Measurements from ENCODE around the gene CNTNAP2. TPM values are rescaled to one million over a fixed set of nuclear protein-coding genes. Genes with fewer than 3 reads are reported as not detected.

The CNTNAP2 gene
- polyA plus RNA-seq, 1 experiment: not detected

GRCh38 chr7:146865696-146866095 lies 749.1 kb downstream of the CNTNAP2 start:
- no peaks in the 10 kb centered on the region for H3K36me3 ChIP-seq (ENCODE audit: control insufficient read depth, insufficient read depth, low read length)
- H3K4me3 ChIP-seq (ENCODE audit: low read depth, low read length): no peak overlapping the region
- CTCF ChIA-PET: no interaction called here
- POLR2A ChIA-PET: no interaction called here
- H3K27me3 ChIP-seq (ENCODE audit: control insufficient read depth, insufficient read depth, low read length): no peaks in the 10 kb centered on the region
- TF ChIP-seq, protein P1, sequence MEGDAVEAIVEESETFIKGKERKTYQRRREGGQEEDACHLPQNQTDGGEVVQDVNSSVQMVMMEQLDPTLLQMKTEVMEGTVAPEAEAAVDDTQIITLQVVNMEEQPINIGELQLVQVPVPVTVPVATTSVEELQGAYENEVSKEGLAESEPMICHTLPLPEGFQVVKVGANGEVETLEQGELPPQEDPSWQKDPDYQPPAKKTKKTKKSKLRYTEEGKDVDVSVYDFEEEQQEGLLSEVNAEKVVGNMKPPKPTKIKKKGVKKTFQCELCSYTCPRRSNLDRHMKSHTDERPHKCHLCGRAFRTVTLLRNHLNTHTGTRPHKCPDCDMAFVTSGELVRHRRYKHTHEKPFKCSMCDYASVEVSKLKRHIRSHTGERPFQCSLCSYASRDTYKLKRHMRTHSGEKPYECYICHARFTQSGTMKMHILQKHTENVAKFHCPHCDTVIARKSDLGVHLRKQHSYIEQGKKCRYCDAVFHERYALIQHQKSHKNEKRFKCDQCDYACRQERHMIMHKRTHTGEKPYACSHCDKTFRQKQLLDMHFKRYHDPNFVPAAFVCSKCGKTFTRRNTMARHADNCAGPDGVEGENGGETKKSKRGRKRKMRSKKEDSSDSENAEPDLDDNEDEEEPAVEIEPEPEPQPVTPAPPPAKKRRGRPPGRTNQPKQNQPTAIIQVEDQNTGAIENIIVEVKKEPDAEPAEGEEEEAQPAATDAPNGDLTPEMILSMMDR (IDR thresholded peaks at IDR 0.05; ENCODE audit: insufficient read depth, low read depth, low read length): no peak
- DNase-seq (ENCODE audit: low read depth): no peak

- no peak for DNase-seq (ENCODE audit: low read depth)
- H3K4me3 ChIP-seq (ENCODE audit: low read depth, low read length): no peak overlapping the region
- H3K36me3 ChIP-seq (ENCODE audit: control insufficient read depth, insufficient read depth, low read length): no peaks in the 10 kb centered on the region
- H3K27me3 ChIP-seq (ENCODE audit: control insufficient read depth, insufficient read depth, low read length): no peaks in the 10 kb centered on the region
- TF ChIP-seq, protein P1 (IDR thresholded peaks at IDR 0.05; ENCODE audit: insufficient read depth, low read depth, low read length): no peak
- ChIA-PET POLR2A (no interaction called here), CTCF (no interaction called here)
Observed at GRCh38 chr7:146874722-146875121, 758.1 kb downstream of the CNTNAP2 start.

DNA sequence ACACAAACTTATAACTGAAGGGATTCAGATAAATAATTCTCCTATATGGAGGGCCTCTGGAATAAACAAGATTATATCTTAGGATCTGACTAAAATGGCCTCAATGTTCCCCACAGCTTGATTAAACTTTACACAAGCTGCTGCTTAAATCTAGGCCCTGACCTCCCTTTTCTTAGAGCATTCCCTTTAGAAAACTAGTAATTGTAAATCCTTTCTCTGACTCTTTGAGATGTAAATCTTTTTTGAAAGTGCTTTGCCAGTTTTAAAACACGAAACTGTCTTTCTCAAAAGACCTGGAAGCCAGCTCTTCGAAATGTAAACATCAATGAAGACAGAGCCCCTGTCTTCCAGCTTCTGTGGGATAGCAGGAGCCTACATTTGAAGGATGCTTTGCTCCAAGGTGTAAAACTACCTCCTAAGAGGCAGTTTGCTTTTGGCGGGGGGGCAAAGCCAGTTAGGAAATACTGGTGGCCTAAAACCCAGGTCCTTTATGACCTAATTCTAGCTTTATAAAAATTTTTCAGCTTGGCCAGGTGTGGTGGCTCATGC lies 758.7 kb downstream of the CNTNAP2 start:
- ChIA-PET POLR2A (no interaction called here), CTCF (no interaction called here)
- no peak for DNase-seq (ENCODE audit: low read depth)
- Histone ChIP-seq H3K4me3 (ENCODE audit: low read depth, low read length) (no peak overlapping the region), H3K36me3 (ENCODE audit: control insufficient read depth, insufficient read depth, low read length) (no peaks in the 10 kb centered on the region), H3K27me3 (ENCODE audit: control insufficient read depth, insufficient read depth, low read length) (no peaks in the 10 kb centered on the region)
- TF ChIP-seq, protein P1 (IDR thresholded peaks at IDR 0.05; ENCODE audit: insufficient read depth, low read depth, low read length): no peak

DNA sequence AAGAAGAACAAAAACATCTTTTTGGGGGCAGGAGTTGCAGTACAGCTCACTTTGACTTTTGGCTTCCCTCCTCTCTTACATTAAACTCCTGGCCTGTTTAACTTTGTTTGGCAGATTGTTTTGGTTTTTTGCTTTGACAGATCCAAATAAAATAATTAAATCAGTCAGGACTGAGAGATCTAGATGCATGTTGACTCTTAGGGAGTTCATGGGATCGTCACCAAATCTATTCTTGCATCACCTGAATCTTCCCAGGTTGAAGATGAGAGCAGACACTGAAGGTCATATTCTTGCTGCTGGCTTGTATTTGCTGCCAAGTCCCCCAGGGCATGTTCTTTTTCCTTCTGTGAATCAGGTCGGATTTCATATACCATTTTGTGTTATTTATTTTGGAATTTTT lies 759.4 kb downstream of the CNTNAP2 start:
- DNase-seq (ENCODE audit: low read depth): no peak
- Histone ChIP-seq H3K27me3 (ENCODE audit: control insufficient read depth, insufficient read depth, low read length) (no peaks in the 10 kb centered on the region), H3K36me3 (ENCODE audit: control insufficient read depth, insufficient read depth, low read length) (no peaks in the 10 kb centered on the region), H3K4me3 (ENCODE audit: low read depth, low read length) (no peak overlapping the region)
- CTCF ChIA-PET: no interaction called here
- TF ChIP-seq, protein P1 (IDR thresholded peaks at IDR 0.05; ENCODE audit: insufficient read depth, low read depth, low read length): no peak
- POLR2A ChIA-PET: no interaction called here

GRCh38 chr7:146876411-146876810 lies 759.8 kb downstream of the CNTNAP2 start:
- TF ChIP-seq, protein P1 (IDR thresholded peaks at IDR 0.05; ENCODE audit: insufficient read depth, low read depth, low read length): no peak
- POLR2A ChIA-PET: no interaction called here
- H3K36me3 ChIP-seq (ENCODE audit: control insufficient read depth, insufficient read depth, low read length): no peaks in the 10 kb centered on the region
- no peak for DNase-seq (ENCODE audit: low read depth)
- H3K27me3 ChIP-seq (ENCODE audit: control insufficient read depth, insufficient read depth, low read length): no peaks in the 10 kb centered on the region
- no peak overlapping the region for H3K4me3 ChIP-seq (ENCODE audit: low read depth, low read length)
- CTCF ChIA-PET: no interaction called here

All from BJ (cell line).